ENCODE measurements around the gene AMDHD2. TPM values are rescaled to one million over a fixed set of nuclear protein-coding genes. Genes with fewer than 3 reads are reported as not detected.

Gene AMDHD2
- total RNA-seq, 1 experiment from 2014 or later, result 67.2 TPM

GRCh38 chr16:2471653-2472487, 48.3 kb upstream of the AMDHD2 start:
- Histone ChIP-seq H3K27me3 (replicated peaks; ENCODE audit: control insufficient read depth, insufficient read depth, low read length) (no peaks in the 10 kb centered on the region), H3K4me3 (ENCODE audit: low read depth, low read length) (peak overlapping the region; percentile 14; the same call in 1 of the 2 replicates), H3K36me3 (ENCODE audit: control insufficient read depth, insufficient read depth, low read length) (no peaks in the 10 kb centered on the region), H3K4me1 (peaks cover 38% of the 10 kb centered on the region), H3K9me3 (no peaks in the 10 kb centered on the region)
- BruUV-seq (replicated peaks), result no TSS peak
- TF ChIP-seq, protein P1, sequence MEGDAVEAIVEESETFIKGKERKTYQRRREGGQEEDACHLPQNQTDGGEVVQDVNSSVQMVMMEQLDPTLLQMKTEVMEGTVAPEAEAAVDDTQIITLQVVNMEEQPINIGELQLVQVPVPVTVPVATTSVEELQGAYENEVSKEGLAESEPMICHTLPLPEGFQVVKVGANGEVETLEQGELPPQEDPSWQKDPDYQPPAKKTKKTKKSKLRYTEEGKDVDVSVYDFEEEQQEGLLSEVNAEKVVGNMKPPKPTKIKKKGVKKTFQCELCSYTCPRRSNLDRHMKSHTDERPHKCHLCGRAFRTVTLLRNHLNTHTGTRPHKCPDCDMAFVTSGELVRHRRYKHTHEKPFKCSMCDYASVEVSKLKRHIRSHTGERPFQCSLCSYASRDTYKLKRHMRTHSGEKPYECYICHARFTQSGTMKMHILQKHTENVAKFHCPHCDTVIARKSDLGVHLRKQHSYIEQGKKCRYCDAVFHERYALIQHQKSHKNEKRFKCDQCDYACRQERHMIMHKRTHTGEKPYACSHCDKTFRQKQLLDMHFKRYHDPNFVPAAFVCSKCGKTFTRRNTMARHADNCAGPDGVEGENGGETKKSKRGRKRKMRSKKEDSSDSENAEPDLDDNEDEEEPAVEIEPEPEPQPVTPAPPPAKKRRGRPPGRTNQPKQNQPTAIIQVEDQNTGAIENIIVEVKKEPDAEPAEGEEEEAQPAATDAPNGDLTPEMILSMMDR (IDR thresholded peaks at IDR 0.05; ENCODE audit: insufficient read depth in 1 of 2, low read depth in 1 of 2, low read length in 1 of 2, severe bottlenecking in 1 of 2, unreplicated experiment in 1 of 2), result no peak
- Mint-ChIP-seq H3K4me3 (ENCODE audit: unreplicated experiment) (peak overlapping the region; percentile 45), H3K36me3 (ENCODE audit: insufficient read depth, unreplicated experiment) (peaks cover 10% of the 10 kb centered on the region), H3K27me3 (ENCODE audit: insufficient read depth, unreplicated experiment) (no peaks in the 10 kb centered on the region), H3K27ac (ENCODE audit: unreplicated experiment) (no peak overlapping the region), H3K9me3 (ENCODE audit: unreplicated experiment) (no peaks in the 10 kb centered on the region), H3K4me1 (ENCODE audit: low read depth, unreplicated experiment) (peaks cover 11% of the 10 kb centered on the region)
- CTCF ChIA-PET, result interaction anchor here (0.7 kb wide), 1 partner anchor 390 kb away, joined by 4 read pairs; no protein-coding TSS in a partner anchor
- POLR2A ChIA-PET, result interaction anchor here (1.0 kb wide), 1 partner anchor 12 kb away, joined by 4 read pairs; the partner anchor contains the start of gene TEDC2
- intact Hi-C loops (cut with micrococcal nuclease; ENCODE audit: unreplicated experiment), result no loop called here
- no peak for DNase-seq

GRCh38 chr16:2472488-2472864, 47.7 kb upstream of the AMDHD2 start:
- H3K4me1 ChIP-seq, result peaks cover 38% of the 10 kb centered on the region
- H3K4me3 ChIP-seq (ENCODE audit: low read depth, low read length), result no peak overlapping the region
- H3K9me3 ChIP-seq, result no peaks in the 10 kb centered on the region
- Mint-ChIP-seq H3K9me3 (ENCODE audit: unreplicated experiment) (no peaks in the 10 kb centered on the region), H3K36me3 (ENCODE audit: insufficient read depth, unreplicated experiment) (peaks cover 10% of the 10 kb centered on the region), H3K4me3 (ENCODE audit: unreplicated experiment) (peak overlapping the region; percentile 45), H3K27ac (ENCODE audit: unreplicated experiment) (no peak overlapping the region), H3K4me1 (ENCODE audit: low read depth, unreplicated experiment) (peaks cover 11% of the 10 kb centered on the region), H3K27me3 (ENCODE audit: insufficient read depth, unreplicated experiment) (no peaks in the 10 kb centered on the region)
- H3K36me3 ChIP-seq (ENCODE audit: control insufficient read depth, insufficient read depth, low read length), result no peaks in the 10 kb centered on the region
- H3K27me3 ChIP-seq (replicated peaks; ENCODE audit: control insufficient read depth, insufficient read depth, low read length), result no peaks in the 10 kb centered on the region
- intact Hi-C loops (cut with micrococcal nuclease; ENCODE audit: unreplicated experiment), result no loop called here
- CTCF ChIA-PET, result no interaction called here
- TF ChIP-seq, protein P1 (IDR thresholded peaks at IDR 0.05; ENCODE audit: insufficient read depth in 1 of 2, low read depth in 1 of 2, low read length in 1 of 2, severe bottlenecking in 1 of 2, unreplicated experiment in 1 of 2), result no peak
- BruUV-seq (replicated peaks), result no TSS peak
- no peak for DNase-seq
- POLR2A ChIA-PET, result no interaction called here

DNA sequence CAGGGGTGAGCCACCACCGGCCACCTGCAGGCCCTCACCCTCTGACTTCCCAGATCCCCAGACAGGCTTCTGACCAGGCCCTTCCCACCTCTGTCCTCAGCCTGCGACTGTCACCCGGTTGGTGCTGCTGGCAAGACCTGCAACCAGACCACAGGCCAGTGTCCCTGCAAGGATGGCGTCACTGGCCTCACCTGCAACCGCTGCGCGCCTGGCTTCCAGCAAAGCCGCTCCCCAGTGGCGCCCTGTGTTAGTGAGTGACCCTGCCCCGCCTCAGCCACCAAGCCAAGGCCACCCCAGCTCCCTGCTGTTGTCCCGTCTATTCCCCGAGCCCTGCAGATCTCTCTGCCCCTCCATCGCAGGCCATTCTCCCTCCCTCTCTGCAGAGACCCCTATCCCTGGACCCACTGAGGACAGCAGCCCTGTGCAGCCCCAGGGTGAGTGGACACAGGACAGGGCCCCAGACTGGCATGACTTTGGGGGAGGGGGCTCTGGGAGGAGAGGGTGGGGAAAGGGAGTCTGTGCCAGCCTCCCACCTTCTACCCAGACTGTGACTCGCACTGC, 47.2 kb upstream of the AMDHD2 start:
- Mint-ChIP-seq H3K4me3 (ENCODE audit: unreplicated experiment) (peak overlapping the region; percentile 62), H3K4me1 (ENCODE audit: low read depth, unreplicated experiment) (peaks cover 11% of the 10 kb centered on the region), H3K27me3 (ENCODE audit: insufficient read depth, unreplicated experiment) (no peaks in the 10 kb centered on the region), H3K9me3 (ENCODE audit: unreplicated experiment) (no peaks in the 10 kb centered on the region), H3K27ac (ENCODE audit: unreplicated experiment) (no peak overlapping the region), H3K36me3 (ENCODE audit: insufficient read depth, unreplicated experiment) (peaks cover 10% of the 10 kb centered on the region)
- intact Hi-C loops (cut with micrococcal nuclease; ENCODE audit: unreplicated experiment), result no loop called here
- no peaks in the 10 kb centered on the region for H3K27me3 ChIP-seq (replicated peaks; ENCODE audit: control insufficient read depth, insufficient read depth, low read length)
- peak overlapping the region; percentile 92 for H3K4me3 ChIP-seq (ENCODE audit: low read depth, low read length)
- no TSS peak for BruUV-seq (replicated peaks)
- ChIA-PET POLR2A (no interaction called here), CTCF (interaction anchor here (1.5 kb wide), 1 partner anchor 12 kb away, joined by 4 read pairs; no protein-coding TSS in a partner anchor)
- no peaks in the 10 kb centered on the region for H3K9me3 ChIP-seq
- DNase-seq, result no peak
- peaks cover 38% of the 10 kb centered on the region for H3K4me1 ChIP-seq
- no peaks in the 10 kb centered on the region for H3K36me3 ChIP-seq (ENCODE audit: control insufficient read depth, insufficient read depth, low read length)
- TF ChIP-seq, protein P1 (IDR thresholded peaks at IDR 0.05; ENCODE audit: insufficient read depth in 1 of 2, low read depth in 1 of 2, low read length in 1 of 2, severe bottlenecking in 1 of 2, unreplicated experiment in 1 of 2), result no peak

Data from Caco-2 (cell line).